Sigmoid colon (tissue), 4 donors: Measurements from ENCODE around the gene PCSK1N.

Experiments used
- EP300 ChIP-seq, 4 donors: sonication (generic); formaldehyde crosslinking; IDR thresholded peaks; one replicate each; pipeline ENCODE4 v1.6.1; 2017; ENCODE audit warnings: antibody characterized with exemption in 4 of 4
- POLR2A ChIP-seq, 2 donors: fragments of 450-650 bp; IDR thresholded peaks; one replicate each; pipeline ENCODE4 v1.6.1; 2016; ENCODE audit warnings: antibody characterized with exemption in 2 of 2, mild to moderate bottlenecking in 2 of 2, moderate library complexity in 2 of 2
- POLR2AphosphoS5 ChIP-seq, 4 donors: sonication (generic); formaldehyde crosslinking; IDR thresholded peaks; one replicate each; pipeline ENCODE4 v1.6.1; 2017; ENCODE audit warnings: antibody characterized with exemption in 4 of 4
- TF ChIP-seq, protein P1 (sequence below), 4 experiments: fragments of 450-650 bp in 3 of 4; fragments of 200-600 bp in 1 of 4; IDR thresholded peaks; one replicate each; pipeline ENCODE4 v1.5.1; 2016 to 2019; ENCODE audit warnings: antibody characterized with exemption in 4 of 4, mild to moderate bottlenecking in 3 of 4, moderate library complexity in 2 of 4

DNA sequence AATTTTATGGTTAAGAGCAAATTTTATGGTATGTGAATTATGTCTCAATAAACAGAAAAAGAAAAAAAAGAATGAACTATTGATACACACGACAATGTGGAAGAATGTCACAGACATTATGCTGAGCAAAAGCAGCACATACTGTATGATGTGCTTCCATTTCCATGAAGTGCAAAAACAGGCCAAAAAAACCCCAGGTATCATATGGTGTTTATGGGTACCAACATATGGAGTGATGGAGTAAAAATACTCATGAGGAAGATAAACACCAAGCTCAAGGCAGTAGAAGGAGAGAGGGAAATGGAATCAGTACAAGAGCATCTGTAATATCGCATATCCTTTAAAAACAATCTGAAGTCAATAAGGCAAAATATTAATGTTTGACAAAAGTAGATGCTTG lies 53.2 kb downstream of the PCSK1N start:
- TF ChIP-seq, protein P1, sequence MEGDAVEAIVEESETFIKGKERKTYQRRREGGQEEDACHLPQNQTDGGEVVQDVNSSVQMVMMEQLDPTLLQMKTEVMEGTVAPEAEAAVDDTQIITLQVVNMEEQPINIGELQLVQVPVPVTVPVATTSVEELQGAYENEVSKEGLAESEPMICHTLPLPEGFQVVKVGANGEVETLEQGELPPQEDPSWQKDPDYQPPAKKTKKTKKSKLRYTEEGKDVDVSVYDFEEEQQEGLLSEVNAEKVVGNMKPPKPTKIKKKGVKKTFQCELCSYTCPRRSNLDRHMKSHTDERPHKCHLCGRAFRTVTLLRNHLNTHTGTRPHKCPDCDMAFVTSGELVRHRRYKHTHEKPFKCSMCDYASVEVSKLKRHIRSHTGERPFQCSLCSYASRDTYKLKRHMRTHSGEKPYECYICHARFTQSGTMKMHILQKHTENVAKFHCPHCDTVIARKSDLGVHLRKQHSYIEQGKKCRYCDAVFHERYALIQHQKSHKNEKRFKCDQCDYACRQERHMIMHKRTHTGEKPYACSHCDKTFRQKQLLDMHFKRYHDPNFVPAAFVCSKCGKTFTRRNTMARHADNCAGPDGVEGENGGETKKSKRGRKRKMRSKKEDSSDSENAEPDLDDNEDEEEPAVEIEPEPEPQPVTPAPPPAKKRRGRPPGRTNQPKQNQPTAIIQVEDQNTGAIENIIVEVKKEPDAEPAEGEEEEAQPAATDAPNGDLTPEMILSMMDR (IDR thresholded peaks at IDR 0.05) = no peak
- no peak for TF ChIP-seq POLR2A (IDR thresholded peaks at IDR 0.05)
- no peak for TF ChIP-seq POLR2AphosphoS5 (IDR thresholded peaks at IDR 0.05)
- TF ChIP-seq EP300 (IDR thresholded peaks at IDR 0.05) = no peak
